ENCODE data around the gene SLC44A1.

The SLC44A1 gene

DNA sequence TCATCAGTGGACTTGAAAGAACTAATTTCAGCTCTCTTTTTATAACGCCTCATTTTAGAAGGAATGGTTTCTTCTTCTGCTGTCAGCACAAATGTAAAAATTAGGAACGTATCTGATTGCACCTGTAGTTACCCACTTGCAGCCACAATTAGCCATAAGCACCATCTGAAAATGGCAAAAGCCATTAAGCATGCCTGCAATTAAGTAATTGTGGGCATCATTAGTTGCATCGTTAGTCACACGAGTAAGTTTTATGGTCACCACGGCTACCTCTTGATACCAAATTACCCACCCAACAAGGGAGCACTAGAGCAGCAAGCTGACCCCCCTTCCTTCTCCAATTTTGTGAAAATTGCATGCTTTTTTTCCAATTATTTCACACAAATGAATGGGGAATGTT lies 25.8 kb upstream of the SLC44A1 start:
- peaks cover 20% of the 10 kb centered on the region for H3K4me1 ChIP-seq
- no peaks in the 10 kb centered on the region for H3K36me3 ChIP-seq (ENCODE audit: control insufficient read depth, insufficient read depth, low read length)
- H3K4me3 ChIP-seq (ENCODE audit: low read depth, low read length) = no peak overlapping the region
- no peak overlapping the region for H3K9ac ChIP-seq
- H3K27ac ChIP-seq = no peak overlapping the region
- H3K4me2 ChIP-seq (ENCODE audit: low read length) = no peak overlapping the region
- H3K79me2 ChIP-seq = no peaks in the 10 kb centered on the region
- H2AFZ ChIP-seq = no peak overlapping the region
- TF ChIP-seq, protein P1, sequence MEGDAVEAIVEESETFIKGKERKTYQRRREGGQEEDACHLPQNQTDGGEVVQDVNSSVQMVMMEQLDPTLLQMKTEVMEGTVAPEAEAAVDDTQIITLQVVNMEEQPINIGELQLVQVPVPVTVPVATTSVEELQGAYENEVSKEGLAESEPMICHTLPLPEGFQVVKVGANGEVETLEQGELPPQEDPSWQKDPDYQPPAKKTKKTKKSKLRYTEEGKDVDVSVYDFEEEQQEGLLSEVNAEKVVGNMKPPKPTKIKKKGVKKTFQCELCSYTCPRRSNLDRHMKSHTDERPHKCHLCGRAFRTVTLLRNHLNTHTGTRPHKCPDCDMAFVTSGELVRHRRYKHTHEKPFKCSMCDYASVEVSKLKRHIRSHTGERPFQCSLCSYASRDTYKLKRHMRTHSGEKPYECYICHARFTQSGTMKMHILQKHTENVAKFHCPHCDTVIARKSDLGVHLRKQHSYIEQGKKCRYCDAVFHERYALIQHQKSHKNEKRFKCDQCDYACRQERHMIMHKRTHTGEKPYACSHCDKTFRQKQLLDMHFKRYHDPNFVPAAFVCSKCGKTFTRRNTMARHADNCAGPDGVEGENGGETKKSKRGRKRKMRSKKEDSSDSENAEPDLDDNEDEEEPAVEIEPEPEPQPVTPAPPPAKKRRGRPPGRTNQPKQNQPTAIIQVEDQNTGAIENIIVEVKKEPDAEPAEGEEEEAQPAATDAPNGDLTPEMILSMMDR (IDR thresholded peaks at IDR 0.05) = no peak
- H3K27me3 ChIP-seq (ENCODE audit: control insufficient read depth, insufficient read depth, low read length) = no peaks in the 10 kb centered on the region
- no peaks in the 10 kb centered on the region for H3K9me3 ChIP-seq (ENCODE audit: control insufficient read depth, low read length)

DNA sequence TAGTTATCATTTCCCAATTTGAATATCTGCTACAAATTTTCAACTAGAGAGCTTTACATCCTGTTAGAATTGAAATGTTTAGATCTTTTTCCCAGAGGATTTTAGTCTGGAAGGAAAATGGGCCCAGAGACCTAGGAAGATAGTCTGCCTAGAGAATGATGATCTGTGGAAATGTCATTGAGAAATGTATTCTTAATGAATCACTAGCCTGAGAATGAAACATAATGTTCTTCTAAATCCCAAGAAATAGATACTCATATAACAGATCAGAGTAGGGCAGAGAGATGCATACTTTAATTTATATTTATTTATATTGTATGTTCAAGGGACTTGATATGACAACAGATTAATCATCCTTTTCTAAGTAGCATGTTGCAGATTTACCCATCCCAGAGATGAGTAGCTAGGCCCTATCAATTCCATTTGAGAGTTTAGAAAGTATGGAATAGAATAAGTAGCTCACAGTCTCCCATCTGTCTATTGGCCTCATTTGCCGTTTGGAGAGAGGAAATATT lies 25.1 kb upstream of the SLC44A1 start:
- Histone ChIP-seq H3K36me3 (ENCODE audit: control insufficient read depth, insufficient read depth, low read length) (no peaks in the 10 kb centered on the region), H3K27me3 (ENCODE audit: control insufficient read depth, insufficient read depth, low read length) (no peaks in the 10 kb centered on the region), H3K9me3 (ENCODE audit: control insufficient read depth, low read length) (no peaks in the 10 kb centered on the region), H3K4me2 (ENCODE audit: low read length) (no peak overlapping the region), H3K9ac (no peak overlapping the region), H3K4me3 (ENCODE audit: low read depth, low read length) (no peak overlapping the region), H3K79me2 (no peaks in the 10 kb centered on the region), H3K4me1 (peaks cover 20% of the 10 kb centered on the region), H3K27ac (no peak overlapping the region), H2AFZ (no peak overlapping the region)
- TF ChIP-seq, protein P1 (IDR thresholded peaks at IDR 0.05) = no peak

DNA sequence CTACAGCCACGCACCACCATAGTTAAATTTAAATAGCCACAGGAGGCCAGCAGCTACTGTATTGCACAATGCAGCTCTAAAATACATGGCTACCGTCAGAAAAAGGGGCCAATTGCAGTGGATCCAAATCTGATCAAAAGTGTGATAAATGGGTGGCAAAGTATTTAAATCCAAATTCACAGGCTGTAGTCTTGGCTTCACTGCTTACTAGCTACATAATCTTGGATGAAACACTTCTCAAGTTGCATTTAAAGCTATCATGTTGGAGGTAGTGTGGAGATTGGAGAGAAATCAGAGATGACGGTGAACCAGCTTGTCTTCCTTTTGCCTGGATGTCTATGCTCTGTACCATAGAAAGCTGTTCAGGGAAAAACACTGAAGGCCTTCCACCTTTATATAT lies 24.0 kb upstream of the SLC44A1 start:
- no peak overlapping the region for H3K27ac ChIP-seq
- H3K4me3 ChIP-seq (ENCODE audit: low read depth, low read length) = no peak overlapping the region
- TF ChIP-seq, protein P1 (IDR thresholded peaks at IDR 0.05) = no peak
- H3K9me3 ChIP-seq (ENCODE audit: control insufficient read depth, low read length) = no peaks in the 10 kb centered on the region
- no peaks in the 10 kb centered on the region for H3K36me3 ChIP-seq (ENCODE audit: control insufficient read depth, insufficient read depth, low read length)
- H3K9ac ChIP-seq = no peak overlapping the region
- H3K27me3 ChIP-seq (ENCODE audit: control insufficient read depth, insufficient read depth, low read length) = no peaks in the 10 kb centered on the region
- H2AFZ ChIP-seq = peak overlapping the region; percentile 25
- H3K4me2 ChIP-seq (ENCODE audit: low read length) = no peak overlapping the region
- no peaks in the 10 kb centered on the region for H3K79me2 ChIP-seq
- H3K4me1 ChIP-seq = peaks cover 20% of the 10 kb centered on the region

DNA sequence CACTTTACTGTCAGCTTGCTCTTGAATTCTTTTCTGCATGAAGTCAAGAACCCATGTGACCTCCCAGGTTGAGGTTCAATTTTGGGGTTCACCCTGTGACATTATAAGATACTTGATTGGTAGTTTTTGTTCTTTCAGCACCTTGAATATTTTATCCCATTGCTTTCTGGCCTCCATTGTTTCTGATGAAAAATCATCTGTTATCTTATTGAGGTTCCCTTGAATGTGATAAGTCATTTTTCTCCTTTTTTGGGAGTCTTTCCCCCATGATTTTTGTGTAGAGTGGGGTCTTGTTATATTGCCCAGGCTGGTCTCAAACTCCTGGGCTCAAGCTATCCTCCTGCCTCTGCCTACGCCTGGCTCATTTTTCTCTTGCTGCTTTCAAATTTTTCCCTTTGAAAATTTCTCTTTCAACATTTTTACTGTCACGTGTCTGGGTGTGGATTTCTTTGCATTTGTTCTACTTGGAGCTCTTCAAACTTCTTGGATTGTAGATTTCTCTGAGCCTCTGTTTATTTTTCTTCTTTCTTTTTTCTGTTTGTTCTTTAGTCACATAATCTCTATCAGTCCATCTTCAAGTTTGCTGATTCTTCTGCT lies 20.8 kb upstream of the SLC44A1 start:
- Histone ChIP-seq H3K79me2 (no peaks in the 10 kb centered on the region), H3K4me2 (ENCODE audit: low read length) (no peak overlapping the region), H3K9ac (no peak overlapping the region), H2AFZ (no peak overlapping the region), H3K27me3 (ENCODE audit: control insufficient read depth, insufficient read depth, low read length) (no peaks in the 10 kb centered on the region), H3K36me3 (ENCODE audit: control insufficient read depth, insufficient read depth, low read length) (no peaks in the 10 kb centered on the region), H3K4me1 (peaks cover 4% of the 10 kb centered on the region), H3K27ac (no peak overlapping the region), H3K4me3 (ENCODE audit: low read depth, low read length) (no peak overlapping the region), H3K9me3 (ENCODE audit: control insufficient read depth, low read length) (no peaks in the 10 kb centered on the region)
- TF ChIP-seq, protein P1 (IDR thresholded peaks at IDR 0.05) = no peak

DNA sequence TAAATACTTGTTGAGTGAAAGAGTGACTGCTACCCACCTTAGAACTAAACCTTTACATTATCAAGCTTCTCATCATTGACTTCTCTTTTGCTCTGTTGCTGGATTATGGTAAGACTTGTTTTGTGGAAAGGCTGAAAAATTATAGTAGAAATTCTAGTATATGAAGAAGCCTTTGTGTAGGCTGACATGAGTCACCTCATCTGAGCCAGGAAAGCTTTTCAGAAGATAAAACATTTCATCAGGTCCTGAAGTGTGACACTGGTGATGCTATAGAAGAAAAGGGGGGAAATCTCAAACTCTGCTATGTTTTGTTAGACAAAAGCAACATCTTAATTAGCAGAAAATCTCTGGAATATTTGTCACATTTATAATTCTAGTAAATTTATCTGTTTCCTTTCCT lies 18.4 kb upstream of the SLC44A1 start:
- H3K27me3 ChIP-seq (ENCODE audit: control insufficient read depth, insufficient read depth, low read length) = no peaks in the 10 kb centered on the region
- H3K9ac ChIP-seq = no peak overlapping the region
- no peaks in the 10 kb centered on the region for H3K36me3 ChIP-seq (ENCODE audit: control insufficient read depth, insufficient read depth, low read length)

More for the DNA sequence above, 18.4 kb upstream of the SLC44A1 start:
- Histone ChIP-seq H3K4me1 (no peaks in the 10 kb centered on the region), H2AFZ (no peak overlapping the region), H3K79me2 (no peaks in the 10 kb centered on the region), H3K9me3 (ENCODE audit: control insufficient read depth, low read length) (no peaks in the 10 kb centered on the region), H3K4me2 (ENCODE audit: low read length) (no peak overlapping the region), H3K4me3 (ENCODE audit: low read depth, low read length) (no peak overlapping the region), H3K27ac (no peak overlapping the region)
- TF ChIP-seq, protein P1 (IDR thresholded peaks at IDR 0.05) = no peak

All from parathyroid adenoma (tissue), 2 donors.